HG03442 (cell line): ENCODE measurements around the gene AFF2.

Experiments used
- ATAC-seq: cut with Tn5 transposase; IDR thresholded peaks from one replicate; pipeline ENCODE4 v1.9.1; 2021; ENCODE audit warnings: mild to moderate bottlenecking, moderate library complexity; ENCODE audit not compliant: unreplicated experiment

Gene AFF2

DNA sequence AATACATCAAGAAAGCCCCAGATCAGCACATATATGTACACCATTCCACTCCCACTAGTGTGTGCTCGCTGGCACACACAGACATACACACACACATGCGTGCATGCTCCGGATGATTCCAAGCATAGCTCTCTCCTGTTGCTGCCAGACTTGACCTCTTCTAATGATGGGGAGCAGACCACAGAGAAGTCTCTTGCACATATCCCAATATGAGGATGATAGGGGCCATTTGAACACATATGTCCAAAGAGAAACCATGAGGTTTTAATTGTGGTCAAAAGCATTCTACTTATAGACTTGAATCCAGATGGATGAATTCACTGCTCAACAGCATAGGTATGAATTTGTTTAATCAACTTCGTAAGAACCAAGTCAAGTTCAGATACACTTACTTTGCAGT lies 214.9 kb downstream of the AFF2 start:
- no peak for ATAC-seq

DNA sequence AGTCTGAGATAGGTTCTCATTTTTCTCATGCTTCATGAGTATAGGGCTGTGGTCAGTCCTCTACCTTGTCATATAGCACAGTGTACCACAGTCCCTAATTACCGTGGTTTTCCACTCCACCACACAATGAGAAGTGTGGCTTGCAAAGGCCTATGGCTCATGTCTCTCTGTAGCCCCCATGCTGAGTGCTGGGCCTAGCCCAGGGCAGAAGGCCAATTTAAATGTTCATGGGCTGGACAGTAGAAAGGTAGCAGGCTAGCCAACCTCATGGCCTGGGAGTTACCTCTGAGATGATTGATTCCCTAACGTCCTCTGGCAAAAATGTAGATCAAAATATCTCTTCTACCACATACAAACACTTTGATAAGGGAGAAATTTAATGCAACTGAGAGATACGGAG lies 222.5 kb downstream of the AFF2 start:
- no peak for ATAC-seq

DNA sequence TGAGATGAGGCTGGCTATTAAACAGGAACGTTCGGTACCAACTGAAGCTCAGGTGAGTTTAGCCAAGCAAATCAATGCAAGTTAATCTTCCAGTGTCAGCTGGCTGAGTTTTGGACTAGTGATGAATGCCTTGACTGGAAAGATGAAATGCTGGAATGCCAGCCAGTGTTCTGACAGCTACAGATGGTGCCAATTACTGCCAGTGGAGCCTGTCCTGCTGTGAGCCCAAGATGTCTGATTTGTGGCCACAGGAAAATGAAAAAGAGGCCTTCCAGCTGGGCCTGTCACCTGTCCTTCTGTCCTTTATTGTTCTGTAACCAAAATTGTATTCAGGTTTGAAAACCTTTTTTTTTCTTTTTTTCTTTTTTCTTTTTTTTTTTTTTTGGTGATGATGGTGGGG lies 223.1 kb downstream of the AFF2 start:
- ATAC-seq = no peak

DNA sequence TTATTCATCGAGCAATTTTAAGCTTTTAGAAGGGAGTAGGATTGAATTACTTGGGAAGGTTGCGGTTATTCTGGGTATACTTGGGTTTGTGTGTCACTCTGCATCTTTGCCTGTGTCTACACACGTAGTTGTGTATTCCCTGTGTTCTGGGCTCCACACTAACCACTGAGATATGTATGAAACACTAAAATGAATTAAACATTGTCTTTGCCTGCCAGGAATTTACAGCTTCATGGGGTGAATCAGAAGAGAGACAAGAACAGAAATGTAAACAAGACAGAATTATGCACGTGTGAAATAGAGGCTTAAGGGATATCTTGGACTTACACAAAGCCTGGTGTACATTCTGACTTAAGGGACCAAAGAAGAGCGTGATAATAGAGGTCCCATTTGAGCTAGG lies 228.5 kb downstream of the AFF2 start:
- no peak for ATAC-seq

DNA sequence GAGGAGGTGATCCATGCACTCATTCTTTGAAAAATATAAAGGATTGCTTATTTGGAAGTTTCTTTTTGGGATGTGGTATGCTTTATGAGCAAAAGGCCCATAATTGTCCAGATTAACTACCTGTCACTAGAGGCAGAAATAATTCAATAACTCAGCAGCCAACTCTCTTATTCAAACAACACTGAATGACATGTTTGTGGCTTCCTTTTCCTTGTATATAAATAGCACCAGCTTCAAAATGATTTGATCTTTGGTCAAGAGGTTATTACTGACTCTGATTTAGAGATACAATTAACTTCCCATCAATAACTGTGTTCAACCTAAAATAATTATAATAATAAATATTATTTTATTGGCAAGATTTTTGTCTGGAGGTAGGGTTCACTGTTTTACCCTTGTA lies 232.3 kb downstream of the AFF2 start:
- ATAC-seq = no peak

DNA sequence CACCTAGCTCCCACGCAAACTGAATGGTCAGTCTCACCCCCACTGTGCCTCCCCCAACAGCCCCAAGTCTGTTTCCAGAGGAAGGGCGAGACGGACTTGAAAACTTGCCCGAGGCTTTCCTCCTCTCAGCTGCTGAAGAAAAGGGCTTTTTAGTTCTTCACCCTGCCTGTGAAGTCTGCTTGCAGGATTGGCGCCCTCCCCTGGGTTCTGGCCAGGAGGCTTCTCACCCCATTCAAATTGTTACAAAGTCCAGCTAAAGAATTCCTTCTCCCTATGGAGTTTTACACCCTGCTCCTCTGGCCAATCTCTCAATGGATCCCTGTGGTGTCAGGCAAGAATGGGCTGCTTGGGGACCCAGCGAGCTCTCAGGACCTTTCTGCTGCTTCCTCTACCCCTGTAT lies 241.0 kb downstream of the AFF2 start:
- no peak for ATAC-seq

DNA sequence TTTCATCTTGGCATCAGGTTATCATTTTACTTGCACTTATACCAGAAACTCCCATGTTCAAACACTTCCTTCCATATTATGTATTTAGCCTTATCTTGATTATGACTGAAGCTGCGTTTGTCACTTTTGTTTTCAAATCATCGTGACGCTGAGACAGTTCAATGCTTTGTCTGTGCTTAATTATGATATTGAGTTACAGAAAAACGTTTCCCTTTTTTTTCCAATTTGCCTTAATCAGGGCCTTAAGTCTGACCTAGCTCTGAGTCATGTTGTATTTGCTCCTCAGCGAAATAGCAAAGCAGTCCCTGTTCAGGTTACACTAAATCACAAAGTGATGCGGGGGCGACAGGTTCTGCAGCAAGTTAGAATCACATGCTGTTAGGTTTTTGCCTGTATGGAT lies 254.7 kb downstream of the AFF2 start:
- ATAC-seq = no peak

DNA sequence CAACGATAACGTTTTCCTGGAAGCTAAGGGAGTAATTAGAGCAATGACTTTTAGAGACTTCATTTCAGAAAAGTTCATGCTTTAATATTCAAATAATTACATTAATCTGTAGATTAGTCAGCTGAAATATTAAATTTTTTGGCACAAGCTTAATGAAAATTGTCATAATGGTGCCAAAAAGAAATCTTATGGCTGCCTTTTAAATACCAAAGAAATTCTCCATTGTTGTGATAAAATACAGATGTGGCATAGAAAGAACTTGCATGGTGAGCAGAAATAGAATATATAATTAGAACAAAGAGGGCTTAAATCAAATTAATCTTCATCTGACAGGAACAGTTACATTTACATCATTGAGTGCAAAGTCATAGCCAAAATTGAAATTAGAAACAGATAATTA lies 263.5 kb downstream of the AFF2 start:
- ATAC-seq = no peak

DNA sequence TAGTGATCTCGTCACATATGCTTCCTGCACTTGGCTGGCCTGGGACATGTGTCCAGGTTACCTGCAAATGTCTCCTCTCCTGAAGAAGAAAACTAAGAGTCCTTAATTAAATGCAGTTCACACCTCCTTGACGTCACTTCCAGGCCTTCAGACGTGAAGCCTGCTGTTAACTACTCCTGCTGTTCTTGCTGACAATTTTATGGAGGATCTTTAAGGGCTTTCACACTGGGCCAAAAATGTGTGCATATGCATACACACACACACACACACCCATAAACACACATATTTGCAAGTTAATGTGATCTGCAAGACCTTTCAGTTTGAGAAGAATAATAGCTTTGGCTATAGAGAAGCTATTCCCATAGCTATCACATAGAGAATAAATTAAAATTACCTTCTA lies 267.9 kb downstream of the AFF2 start:
- no peak for ATAC-seq

DNA sequence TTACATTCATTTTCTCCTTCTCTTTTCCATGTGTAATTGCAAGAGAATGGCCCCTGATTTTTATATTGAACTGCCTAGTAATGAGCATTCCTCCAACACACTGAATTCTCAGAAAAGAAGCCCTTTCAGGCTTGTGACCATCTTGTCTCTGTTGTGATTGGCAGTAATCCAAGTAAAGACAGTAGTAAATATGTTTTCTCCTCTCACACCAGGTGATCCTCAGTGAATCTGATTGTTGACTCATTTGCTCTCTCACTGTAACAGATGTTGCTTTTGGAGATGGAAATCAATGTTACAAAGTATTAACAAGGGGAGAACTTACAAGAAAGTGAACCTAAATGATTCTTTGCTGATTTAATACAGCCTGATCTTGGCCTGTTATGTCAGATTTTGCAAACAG lies 271.0 kb downstream of the AFF2 start:
- no peak for ATAC-seq

DNA sequence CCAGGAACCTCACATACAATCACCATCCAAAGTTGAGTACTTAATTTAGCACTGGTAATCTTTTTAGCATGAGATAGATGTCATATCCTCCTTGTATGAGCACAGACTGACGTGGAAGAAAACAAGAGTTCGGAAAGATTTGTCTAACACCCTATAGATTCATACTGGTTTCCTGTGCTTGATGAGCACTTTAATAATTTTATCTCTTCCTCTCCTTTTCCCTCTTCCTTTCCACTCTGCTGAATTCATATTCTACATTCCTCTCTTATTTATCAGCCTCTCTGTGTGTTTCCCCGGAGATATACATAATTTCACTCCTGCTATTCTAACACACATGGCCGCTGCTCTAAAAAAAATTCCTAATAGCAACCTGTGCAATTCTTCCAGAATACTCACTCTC lies 273.9 kb downstream of the AFF2 start:
- ATAC-seq = no peak

DNA sequence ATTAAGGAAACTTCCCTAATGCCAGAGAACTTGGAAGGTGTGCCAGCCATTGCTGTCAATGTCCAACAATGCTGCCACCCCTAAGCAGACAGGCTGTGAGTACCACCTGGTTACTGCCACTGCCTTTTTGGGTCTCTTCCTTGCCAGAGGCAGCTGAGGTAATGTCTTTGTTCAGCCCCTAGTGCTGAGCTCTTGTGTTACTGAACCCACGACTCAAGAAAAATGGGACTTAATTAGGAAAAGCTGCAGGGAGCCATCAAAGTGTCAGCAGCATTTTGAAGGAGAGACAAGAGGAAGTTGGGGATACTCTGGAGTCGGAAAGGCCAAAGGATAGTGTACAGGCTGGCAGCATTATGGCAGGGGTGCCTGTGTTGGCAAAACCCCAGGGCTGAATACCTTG lies 283.7 kb downstream of the AFF2 start:
- no peak for ATAC-seq

DNA sequence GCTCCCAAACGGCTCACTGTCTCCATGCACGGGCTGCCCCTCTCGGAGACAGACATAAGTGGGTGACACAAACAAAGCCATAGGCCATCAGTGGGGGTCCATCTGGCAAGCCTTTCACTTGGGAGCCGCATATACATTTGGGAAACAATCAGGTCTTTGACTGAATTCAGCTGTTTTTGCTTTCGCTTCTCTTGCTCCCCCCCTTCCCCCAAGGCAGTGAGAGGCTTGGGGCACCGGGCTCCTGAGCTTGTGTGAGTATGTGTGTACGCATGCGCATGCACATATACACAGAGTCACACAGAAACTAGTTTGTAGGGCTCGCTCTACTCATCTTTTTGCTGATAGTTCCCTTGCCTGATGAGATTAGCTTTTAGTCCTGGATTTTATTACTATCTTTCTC lies 284.4 kb downstream of the AFF2 start:
- peak; percentile 72 for ATAC-seq

DNA sequence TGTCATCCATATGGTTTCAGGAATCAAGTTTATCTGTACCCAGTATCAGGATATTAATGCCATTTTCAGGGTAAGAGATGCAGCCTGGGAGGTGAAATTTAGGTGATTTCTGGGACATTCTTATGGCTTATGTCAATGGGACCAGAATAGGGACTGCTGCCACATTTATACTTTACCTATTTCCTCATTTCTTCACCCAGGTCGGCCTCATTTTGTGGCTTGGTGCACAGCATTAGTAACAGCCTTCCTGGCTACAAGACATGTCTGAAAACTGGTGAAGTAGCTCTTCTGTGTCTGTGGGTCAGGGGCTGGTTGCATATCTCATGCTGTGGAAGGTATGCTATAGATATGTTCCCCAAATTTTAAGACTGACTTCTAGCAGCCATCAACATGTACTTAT lies 284.8 kb downstream of the AFF2 start:
- no peak for ATAC-seq

DNA sequence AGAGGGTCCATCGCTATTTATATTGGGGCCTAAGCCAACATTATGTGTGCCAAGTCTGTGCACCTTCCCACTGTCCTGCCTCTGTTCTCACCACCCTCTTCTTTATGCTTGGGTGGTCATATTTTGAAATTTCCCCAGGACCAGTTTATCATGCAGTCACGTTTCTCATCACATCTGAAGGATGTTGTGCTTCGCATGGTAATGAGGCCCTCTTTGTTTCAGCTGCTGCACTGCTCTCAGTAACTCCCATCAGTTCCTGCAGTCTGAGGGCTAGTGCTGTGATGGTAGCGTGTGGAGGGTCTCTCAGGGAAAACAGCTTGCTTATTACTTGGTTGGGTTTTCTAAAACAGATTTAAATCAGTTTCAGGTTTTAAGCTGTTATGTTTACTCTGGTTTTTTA lies 288.0 kb downstream of the AFF2 start:
- ATAC-seq = no peak

DNA sequence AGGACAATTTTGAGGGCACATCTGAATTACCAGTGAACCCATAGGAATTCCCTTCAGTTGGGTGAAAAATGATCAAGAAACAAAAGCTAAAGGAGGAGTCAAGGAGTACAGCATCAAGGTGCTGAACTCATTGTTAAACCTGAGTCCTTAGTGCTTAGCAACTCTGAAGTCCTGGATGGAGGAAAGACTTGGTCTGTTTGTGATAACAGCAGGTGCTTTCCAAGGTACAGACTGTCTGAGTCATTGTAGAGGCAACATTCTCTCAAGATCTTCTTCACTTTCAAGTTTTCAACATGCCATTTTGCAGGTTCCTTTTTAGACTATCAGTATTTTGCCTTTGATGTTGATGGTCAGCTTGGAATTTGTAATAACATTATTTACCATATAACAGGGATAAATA lies 293.9 kb downstream of the AFF2 start:
- ATAC-seq = no peak

DNA sequence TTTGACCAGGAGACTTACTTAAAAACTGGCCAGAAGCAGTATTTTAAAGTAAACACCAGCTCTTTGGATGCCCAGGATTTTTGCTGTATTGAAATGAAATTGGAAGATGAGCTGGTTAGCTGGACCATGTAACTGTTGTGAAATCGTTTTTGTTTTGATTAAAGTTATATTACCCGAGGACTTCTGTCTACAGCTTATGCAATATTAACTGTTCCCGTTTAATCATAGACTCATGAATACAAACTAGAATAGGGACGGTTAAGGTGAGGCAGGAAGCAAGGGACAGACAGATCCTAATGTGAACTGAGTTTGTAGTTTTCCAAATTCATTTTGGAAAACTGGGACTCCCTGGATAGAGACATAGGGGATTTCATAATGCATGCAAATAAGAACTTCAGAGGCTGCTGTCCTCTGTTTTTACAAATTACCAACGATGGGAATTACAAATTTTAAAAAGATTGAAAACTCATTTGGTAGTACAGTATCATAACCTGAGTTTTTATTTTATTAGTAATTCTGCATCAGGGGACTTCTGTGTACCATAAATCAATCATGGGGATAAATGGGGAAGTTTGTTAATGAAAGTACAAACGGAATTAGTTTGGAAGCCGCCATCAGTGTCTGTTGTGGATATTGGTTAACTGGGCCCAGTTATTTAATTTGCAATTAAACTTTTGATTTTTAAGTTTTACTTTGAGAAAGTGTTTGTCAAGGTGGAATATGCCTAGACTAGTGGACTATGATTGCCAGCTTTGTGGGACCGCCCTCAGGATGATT lies 304.4 kb downstream of the AFF2 start:
- ATAC-seq = no peak

DNA sequence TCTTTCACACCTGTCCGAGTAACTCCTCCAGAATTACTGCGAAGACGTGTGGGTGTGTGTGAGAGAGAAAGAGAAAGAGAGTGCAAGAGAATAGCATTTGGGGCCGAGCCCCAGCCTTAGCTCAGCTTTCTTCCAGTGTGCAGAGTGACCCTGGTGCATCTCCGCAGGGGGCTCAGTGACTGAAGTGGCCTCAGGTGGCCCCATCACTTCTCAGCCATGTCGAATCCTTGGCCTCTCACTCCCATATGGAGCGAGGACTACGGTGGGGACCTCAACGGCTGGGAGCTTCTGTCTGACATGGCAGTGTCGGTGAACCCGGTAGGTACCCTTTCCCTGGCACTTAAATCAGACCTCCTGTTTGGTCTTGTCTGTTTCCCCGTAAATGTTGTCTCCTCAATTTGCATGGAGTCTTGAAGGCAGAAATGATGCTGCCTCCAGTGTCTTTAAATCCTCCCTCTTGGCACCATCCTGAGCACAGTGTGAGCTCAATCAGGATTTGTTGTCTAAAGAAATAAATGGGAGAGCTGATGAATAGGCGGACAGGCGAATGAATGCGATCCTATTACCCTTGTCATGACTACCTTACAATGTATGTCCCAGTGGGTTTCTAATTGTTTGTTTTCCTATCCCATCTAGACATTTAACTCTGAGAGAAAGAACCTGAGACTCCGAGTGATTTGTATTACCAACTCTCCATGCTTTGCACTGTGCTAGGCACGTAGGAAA lies 305.9 kb downstream of the AFF2 start:
- ATAC-seq = no peak

DNA sequence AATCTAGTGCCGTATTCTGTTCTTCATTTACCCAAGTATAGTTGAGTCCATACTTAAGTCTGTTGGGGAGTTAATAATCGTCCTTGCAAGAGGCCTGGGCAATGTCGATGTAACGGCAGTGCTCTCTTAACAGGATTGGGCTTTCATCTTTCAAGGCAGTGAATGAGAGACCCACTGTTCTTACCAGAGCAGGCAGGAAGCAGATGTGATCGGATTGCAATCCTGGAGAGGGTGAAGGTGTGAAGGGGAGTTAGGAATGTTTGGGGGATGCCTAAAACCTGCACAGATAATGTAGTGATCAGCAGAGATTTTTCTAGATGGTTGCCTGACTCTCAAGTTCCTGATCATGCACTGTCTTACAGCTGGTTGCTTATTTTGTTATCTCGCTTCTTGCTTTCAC lies 308.4 kb downstream of the AFF2 start:
- ATAC-seq = no peak

DNA sequence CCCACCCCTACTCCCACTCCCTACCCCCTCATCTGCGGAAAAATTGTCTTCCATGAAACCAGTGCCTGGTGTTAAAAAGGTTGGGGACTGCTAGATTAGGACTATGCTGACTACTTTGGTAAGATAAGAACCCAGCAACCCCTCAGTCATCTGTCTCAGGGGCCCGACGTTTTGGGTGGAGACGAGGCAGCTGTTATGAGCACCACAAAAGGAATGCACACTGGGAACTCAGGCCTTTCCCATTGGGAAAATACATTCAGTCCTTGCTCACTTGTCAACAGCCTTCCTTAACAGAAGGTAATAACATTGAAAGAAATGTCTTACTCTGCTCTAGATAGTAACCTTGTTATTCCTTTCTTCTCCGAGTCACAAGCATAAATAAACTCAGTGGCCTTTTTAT lies 310.8 kb downstream of the AFF2 start:
- no peak for ATAC-seq

DNA sequence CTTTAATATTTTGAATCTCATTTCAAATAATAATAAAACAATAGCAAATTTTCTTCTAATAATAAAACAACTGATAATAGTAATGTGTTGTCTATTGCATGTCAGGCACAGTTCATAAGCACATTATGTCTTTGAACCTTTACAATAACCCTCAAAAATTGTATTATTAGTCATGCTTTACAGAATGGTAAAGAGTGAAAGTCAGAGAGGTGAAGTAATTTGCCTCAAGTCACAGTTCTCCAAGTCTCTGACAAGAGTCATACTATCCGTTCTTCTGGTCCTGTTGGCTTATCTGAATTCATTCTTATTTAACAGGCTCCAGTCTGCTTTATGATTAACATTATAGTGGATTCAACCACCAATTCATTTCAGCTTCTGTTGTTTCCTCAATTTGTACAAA lies 313.0 kb downstream of the AFF2 start:
- ATAC-seq = no peak

DNA sequence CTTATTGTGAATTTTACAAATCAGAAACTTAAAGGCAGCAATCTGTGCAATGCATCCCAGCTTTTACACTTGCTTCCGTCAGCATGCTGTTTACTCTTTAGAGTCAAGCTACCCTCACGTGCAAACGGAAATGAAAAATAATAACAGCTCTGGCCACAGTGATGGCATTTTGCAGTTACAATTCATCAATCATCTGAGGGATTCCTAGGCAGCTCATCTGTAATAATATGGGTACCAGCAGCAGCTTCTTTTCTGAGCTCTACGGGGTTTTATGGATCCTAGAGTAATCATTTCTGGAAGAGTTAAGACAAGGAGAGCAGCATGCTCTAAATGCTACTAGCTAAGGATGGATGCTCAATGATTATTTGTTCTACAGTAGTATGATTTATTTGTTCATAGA lies 313.6 kb downstream of the AFF2 start:
- ATAC-seq = no peak
